Measurements from ENCODE around the gene PSMB2.
A peak's percentile ranks its signal among the peaks of the same experiment; 100 is the strongest.
"Not testable (repeated sequence)": the region's sequence is repeated elsewhere in the genome, so short reads cannot be mapped to it uniquely, and the experiment has no call there.

Gene PSMB2

GRCh38 chr1:35591211-35591610, 50.1 kb downstream of the PSMB2 start:
- no peak for DNase-seq

- no peak for DNase-seq
These were observed 50.8 kb downstream of the PSMB2 start for GRCh38 chr1:35590476-35591040.

GRCh38 chr1:35589516-35590427, 51.6 kb downstream of the PSMB2 start:
- DNase-seq: no peak

- no peak for DNase-seq
These were observed 53.0 kb downstream of the PSMB2 start for GRCh38 chr1:35588197-35588910.

- DNase-seq: no peak
These were observed 53.6 kb downstream of the PSMB2 start for GRCh38 chr1:35587736-35588135.

- DNase-seq: no peak
These were observed 54.5 kb downstream of the PSMB2 start for GRCh38 chr1:35586808-35587207.

- not testable (repeated sequence) for DNase-seq
These were observed 55.5 kb downstream of the PSMB2 start for GRCh38 chr1:35585805-35586204.

GRCh38 chr1:35585281-35585680, 56.0 kb downstream of the PSMB2 start:
- DNase-seq: no peak

- DNase-seq: not testable (repeated sequence)
These were observed 59.7 kb downstream of the PSMB2 start for GRCh38 chr1:35581621-35582020.

GRCh38 chr1:35580949-35581388, 60.4 kb downstream of the PSMB2 start:
- no peak for DNase-seq

- peak; percentile 30 for DNase-seq
These were observed 64.0 kb downstream of the PSMB2 start for GRCh38 chr1:35577071-35577998.

GRCh38 chr1:35576766-35577070, 64.6 kb downstream of the PSMB2 start:
- not testable (repeated sequence) for DNase-seq

GRCh38 chr1:35576061-35576765, 65.1 kb downstream of the PSMB2 start:
- no peak for DNase-seq

- no peak for DNase-seq
These were observed 65.8 kb downstream of the PSMB2 start for GRCh38 chr1:35575416-35575958.

GRCh38 chr1:35574655-35575415, 66.5 kb downstream of the PSMB2 start:
- peak; percentile 18 for DNase-seq

GRCh38 chr1:35574125-35574654, 67.1 kb downstream of the PSMB2 start:
- peak; percentile 25 for DNase-seq

GRCh38 chr1:35573198-35574124, 67.9 kb downstream of the PSMB2 start, which contains the start of gene TFAP2E:
TSS of gene TFAP2E (plus strand) at chr1:35573314. CDS start at chr1:35573578, 264 bp downstream.
- DNase-seq: peak; percentile 56

GRCh38 chr1:35572296-35572695, 69.0 kb downstream of the PSMB2 start:
- DNase-seq: peak; percentile 12

GRCh38 chr1:35571263-35571662, 70.1 kb downstream of the PSMB2 start:
- DNase-seq: peak; percentile 20
